Esophagus squamous epithelium (tissue), 5 donors: ENCODE results near the gene ROM1. TPM values are rescaled to one million over a fixed set of nuclear protein-coding genes. Genes with fewer than 3 reads are reported as not detected.

Source experiments
- DNase-seq: peaks from one replicate; lab custom pipeline; 2025; lab: John Stamatoyannopoulos, UW
- H3K27ac ChIP-seq, 4 donors: fragments of 200-600 bp; sonication (generic); one replicate each; pipeline ENCODE4 v1.5.1; 2016 to 2019; ENCODE audit warnings: mild to moderate bottlenecking in 1 of 4
- H3K27me3 ChIP-seq, 4 donors: fragments of 200-600 bp; sonication (generic); 1 replicate in 3 of 4; 2 replicates in 1 of 4; pipeline versions ENCODE4 v1.5.1 to v1.6.0; 2017 to 2021; ENCODE audit warnings: antibody characterized with exemption in 1 of 4
- H3K36me3 ChIP-seq, 3 donors: fragments of 200-600 bp; sonication (generic); one replicate each; pipeline ENCODE4 v1.5.1; 2016 to 2019
- H3K4me1 ChIP-seq, 3 donors: fragments of 200-600 bp; sonication (generic); one replicate each; pipeline ENCODE4 v1.5.1; 2017 to 2019
- H3K4me3 ChIP-seq, 4 donors: fragments of 200-600 bp; sonication (generic); 1 replicate in 3 of 4; 2 replicates in 1 of 4; pipeline ENCODE4 v1.5.1; 2016 to 2019; ENCODE audit warnings: mild to moderate bottlenecking in 2 of 4, moderate library complexity in 1 of 4
- H3K9me3 ChIP-seq, 3 donors: fragments of 200-600 bp; sonication (generic); one replicate each; pipeline ENCODE4 v1.5.1; 2016 to 2019
- POLR2A ChIP-seq, 4 donors: fragments of 450-650 bp; IDR thresholded peaks; one replicate each; pipeline ENCODE4 v1.6.1; 2017; ENCODE audit warnings: antibody characterized with exemption in 4 of 4, mild to moderate bottlenecking in 4 of 4, moderate library complexity in 3 of 4
- whole genome bisulfite sequencing, 2 donors: methylation state at CpG; one replicate each; pipeline ENCODE4 v1.1.5; 2018; 5-methylcytosine and 5-hydroxymethylcytosine counted together
- intact Hi-C: fragments of 100-400 bp; cut with DNase I; formaldehyde crosslinking; loops from one replicate; pipeline ENCODE4 v1.15.0; 2022
- small RNA-seq, 4 donors: library from RNA; depleted of rRNA; stranded (forward); fragments of <200 nt; gene quantifications; one replicate each; pipeline ENCODE3, GENCODE V24; 2016
- total RNA-seq, 4 donors: library from RNA; depleted of rRNA; stranded (reverse); fragments of >200 nt; gene quantifications; one replicate each; pipeline ENCODE4 v1.1.0, GENCODE V29; 2016
- TF ChIP-seq, protein P1 (sequence below), 6 experiments: fragments of 450-650 bp in 4 of 6; fragments of 200-600 bp in 2 of 6; sonication (generic) in 2 of 6; IDR thresholded peaks; one replicate each; pipeline ENCODE4 v1.5.1; 2016 to 2019; ENCODE audit warnings: antibody characterized with exemption in 6 of 6, mild to moderate bottlenecking in 4 of 6, moderate library complexity in 4 of 6
- donor health status: DM: yes; HTN: yes; CAD: no.

ROM1 gene
- total RNA-seq, 4 donors from 2014 or later = 5.5 to 10.8 (median 7.2) TPM

DNA sequence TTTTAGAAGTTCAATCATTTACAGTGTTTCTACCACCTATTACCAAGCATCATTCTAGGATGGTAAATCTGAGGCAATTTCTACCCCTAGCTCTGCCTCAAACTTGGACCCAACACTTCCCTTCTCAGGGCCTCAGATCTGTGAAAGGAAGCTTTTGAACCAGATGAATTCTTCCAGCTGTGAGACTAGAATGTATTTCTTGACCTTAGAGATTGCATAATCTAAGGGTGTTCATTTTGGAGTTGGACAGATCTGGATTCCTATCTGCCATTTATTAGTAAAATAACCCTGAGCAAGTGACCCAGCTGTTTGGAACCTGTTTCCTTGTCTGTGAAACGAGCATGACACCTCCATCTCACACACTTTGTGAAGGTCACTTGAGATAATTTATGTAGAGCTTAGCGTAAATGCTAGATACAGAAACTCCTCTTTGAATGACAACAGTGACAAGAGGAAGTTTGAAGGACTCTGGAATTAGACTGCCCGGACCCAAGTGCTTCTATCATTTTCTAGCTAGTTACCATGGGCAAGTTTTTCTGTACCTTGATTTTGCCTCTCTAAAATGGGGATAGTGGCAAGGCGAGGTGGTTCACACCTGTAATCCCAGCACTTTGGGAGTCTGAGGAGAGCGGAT, 43.9 kb downstream of the ROM1 start:
- Histone ChIP-seq H3K9me3 (no peaks in the 10 kb centered on the region), H3K27me3 (no peaks in the 10 kb centered on the region), H3K4me1 (peaks cover 6 to 9% (median 7%) of the 10 kb centered on the region in 3 donors), H3K27ac (no peak overlapping the region), H3K36me3 (peaks cover 0 to 10% (median 0%) of the 10 kb centered on the region in 3 donors), H3K4me3 (no peak overlapping the region)
- TF ChIP-seq POLR2A (IDR thresholded peaks at IDR 0.05) = no peak
- TF ChIP-seq, protein P1, sequence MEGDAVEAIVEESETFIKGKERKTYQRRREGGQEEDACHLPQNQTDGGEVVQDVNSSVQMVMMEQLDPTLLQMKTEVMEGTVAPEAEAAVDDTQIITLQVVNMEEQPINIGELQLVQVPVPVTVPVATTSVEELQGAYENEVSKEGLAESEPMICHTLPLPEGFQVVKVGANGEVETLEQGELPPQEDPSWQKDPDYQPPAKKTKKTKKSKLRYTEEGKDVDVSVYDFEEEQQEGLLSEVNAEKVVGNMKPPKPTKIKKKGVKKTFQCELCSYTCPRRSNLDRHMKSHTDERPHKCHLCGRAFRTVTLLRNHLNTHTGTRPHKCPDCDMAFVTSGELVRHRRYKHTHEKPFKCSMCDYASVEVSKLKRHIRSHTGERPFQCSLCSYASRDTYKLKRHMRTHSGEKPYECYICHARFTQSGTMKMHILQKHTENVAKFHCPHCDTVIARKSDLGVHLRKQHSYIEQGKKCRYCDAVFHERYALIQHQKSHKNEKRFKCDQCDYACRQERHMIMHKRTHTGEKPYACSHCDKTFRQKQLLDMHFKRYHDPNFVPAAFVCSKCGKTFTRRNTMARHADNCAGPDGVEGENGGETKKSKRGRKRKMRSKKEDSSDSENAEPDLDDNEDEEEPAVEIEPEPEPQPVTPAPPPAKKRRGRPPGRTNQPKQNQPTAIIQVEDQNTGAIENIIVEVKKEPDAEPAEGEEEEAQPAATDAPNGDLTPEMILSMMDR (IDR thresholded peaks at IDR 0.05) = no peak
- DNase-seq = no peak
- 65 to 77% methylated on average over 5 of the region's 5 CpGs for WGBS, 2 donors
- intact Hi-C loops = no loop called here

DNA sequence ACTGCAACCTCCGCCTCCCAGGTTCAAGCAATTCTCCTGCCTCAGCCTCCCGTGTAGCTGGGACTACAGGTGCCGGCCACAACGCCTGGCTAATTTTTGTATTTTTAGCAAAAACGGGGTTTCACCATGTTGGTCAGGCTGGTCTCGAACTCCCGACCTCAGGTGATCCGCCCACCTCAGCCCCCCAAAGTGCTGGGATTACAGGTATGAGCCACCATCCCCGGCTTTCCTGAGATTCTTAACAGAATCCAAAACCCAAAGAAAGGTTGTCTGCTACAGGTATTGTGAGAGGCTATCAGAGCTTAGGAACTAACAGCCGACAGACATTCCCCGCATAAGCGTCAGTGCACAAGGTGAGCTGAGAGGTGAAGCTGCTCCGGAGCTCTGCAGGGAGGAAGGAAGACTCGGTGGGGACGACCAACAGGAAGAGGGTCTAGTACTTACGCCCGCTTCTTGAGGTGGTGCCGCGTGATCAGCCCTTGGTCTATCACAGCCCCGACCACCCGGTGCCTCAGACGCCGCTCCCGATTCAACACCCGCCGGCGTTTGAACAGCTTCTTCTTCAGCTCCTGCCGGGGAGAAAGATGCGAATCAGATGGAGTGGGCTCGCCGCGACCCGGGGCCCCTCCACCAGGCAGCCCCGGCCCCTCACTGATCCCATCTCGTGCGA, 51.5 kb downstream of the ROM1 start:
- H3K4me1 ChIP-seq = peaks cover 17 to 49% (median 29%) of the 10 kb centered on the region in 3 donors
- H3K36me3 ChIP-seq = peaks cover 0 to 44% (median 10%) of the 10 kb centered on the region in 3 donors
- H3K9me3 ChIP-seq = no peaks in the 10 kb centered on the region
- no peak for TF ChIP-seq POLR2A (IDR thresholded peaks at IDR 0.05)
- TF ChIP-seq, protein P1 (IDR thresholded peaks at IDR 0.05) = no peak
- no peaks in the 10 kb centered on the region for H3K27me3 ChIP-seq
- no peak for DNase-seq
- peak overlapping the region; percentile 91 to 97 (median 95) for H3K27ac ChIP-seq
- WGBS, 2 donors = 0 to 2% methylated on average over 4 to 17 of the region's 36 CpGs
- intact Hi-C loops = no loop called here
- H3K4me3 ChIP-seq = peak overlapping the region; percentile 78 to 94 (median 83)

Small RNA genes within 50 kb of the gene (small RNA-seq; reads per million reads assigned to genes)
- 0 reads per million in 4 donors for gene AP001458.1
- 0 to 0.36 (median 0.04) reads per million in 4 donors for gene MIR6747

Other genes with a start within 250 kb of the ROM1 start
- 1 to 10 TPM in 2 of 4 donors, not detected in 2; 5.9 to 6.6 TPM for gene SCGB1A1, start 194.2 kb upstream of the ROM1 start, total RNA-seq
- gene AHNAK, start 66.5 kb upstream of the ROM1 start, total RNA-seq = 1,000 to 10,000 TPM in 2 of 4 donors, 100 to 1,000 TPM in 2; 695 to 1,250 (median 954) TPM
- gene EEF1G, start 39.4 kb upstream of the ROM1 start, total RNA-seq = 1,000 to 10,000 TPM; 1,144 to 2,095 (median 1,685) TPM
- gene TUT1, start 21.7 kb upstream of the ROM1 start, total RNA-seq = 10 to 100 TPM in 1 of 4 donors, 1 to 10 TPM in 3; 5.0 to 12.7 (median 8.0) TPM
- 100 to 1,000 TPM; 103 to 132 (median 111) TPM for gene MTA2, start 11.4 kb upstream of the ROM1 start, total RNA-seq
- gene EML3, start 482 bp upstream of the ROM1 start, total RNA-seq = 10 to 100 TPM; 34.7 to 58.6 (median 53.6) TPM
- 10 to 100 TPM in 3 of 4 donors, 1 to 10 TPM in 1; 8.6 to 17.2 (median 12.9) TPM for gene B3GAT3, start 8.7 kb downstream of the ROM1 start, total RNA-seq
- gene GANAB, start 33.4 kb downstream of the ROM1 start, total RNA-seq = 10 to 100 TPM; 90.8 to 97.2 (median 95.0) TPM
- gene INTS5, start 40.0 kb downstream of the ROM1 start, total RNA-seq = 10 to 100 TPM; 15.4 to 21.2 (median 19.0) TPM
- gene C11orf98, start 52.0 kb downstream of the ROM1 start, total RNA-seq = 10 to 100 TPM; 36.0 to 53.4 (median 43.6) TPM
- gene CSKMT, start 52.1 kb downstream of the ROM1 start, total RNA-seq = 10 to 100 TPM in 2 of 4 donors, 1 to 10 TPM in 2; 1.1 to 10.5 (median 7.0) TPM
- 10 to 100 TPM; 10.5 to 17.2 (median 12.2) TPM for gene UQCC3, start 58.4 kb downstream of the ROM1 start, total RNA-seq
- 1 to 10 TPM; 1.8 to 3.6 (median 2.5) TPM for gene LBHD1, start 59.0 kb downstream of the ROM1 start, total RNA-seq
- gene UBXN1, start 65.8 kb downstream of the ROM1 start, total RNA-seq = 100 to 1,000 TPM in 1 of 4 donors, 10 to 100 TPM in 3; 67.3 to 148 (median 86.1) TPM
- gene LRRN4CL, start 76.3 kb downstream of the ROM1 start, total RNA-seq = 10 to 100 TPM in 1 of 4 donors, 1 to 10 TPM in 2, under 1 TPM in 1; 0.27 to 12.0 (median 4.5) TPM
- 10 to 100 TPM; 25.7 to 69.4 (median 32.6) TPM for gene BSCL2, start 94.2 kb downstream of the ROM1 start, total RNA-seq
- not detected for gene GNG3, start 94.4 kb downstream of the ROM1 start, total RNA-seq
- 10 to 100 TPM; 14.4 to 33.0 (median 26.4) TPM for gene HNRNPUL2, start 114.2 kb downstream of the ROM1 start, total RNA-seq
- 10 to 100 TPM in 3 of 4 donors, 1 to 10 TPM in 1; 9.6 to 21.3 (median 15.0) TPM for gene TTC9C, start 115.2 kb downstream of the ROM1 start, total RNA-seq
- gene ZBTB3, start 140.9 kb downstream of the ROM1 start, total RNA-seq = 1 to 10 TPM; 4.7 to 7.7 (median 6.9) TPM
- gene POLR2G, start 148.3 kb downstream of the ROM1 start, total RNA-seq = 10 to 100 TPM; 26.5 to 61.2 (median 47.7) TPM
- 10 to 100 TPM; 11.5 to 40.2 (median 19.0) TPM for gene TAF6L, start 158.1 kb downstream of the ROM1 start, total RNA-seq
- 10 to 100 TPM; 35.6 to 60.1 (median 43.3) TPM for gene TMEM179B, start 174.1 kb downstream of the ROM1 start, total RNA-seq
- gene TMEM223, start 178.7 kb downstream of the ROM1 start, total RNA-seq = 10 to 100 TPM; 13.2 to 28.4 (median 22.0) TPM
- gene NXF1, start 192.2 kb downstream of the ROM1 start, total RNA-seq = 10 to 100 TPM; 38.1 to 62.4 (median 44.4) TPM
- 10 to 100 TPM; 23.0 to 34.7 (median 24.2) TPM for gene STX5, start 218.8 kb downstream of the ROM1 start, total RNA-seq
- gene TEX54, start 219.6 kb downstream of the ROM1 start, total RNA-seq = not detected
- 10 to 100 TPM; 31.7 to 74.0 (median 44.3) TPM for gene WDR74, start 226.3 kb downstream of the ROM1 start, total RNA-seq